GM12878 (cell line): ENCODE results near the gene PERM1.

Source experiments
- CREM ChIP-seq: IDR thresholded peaks from 2 replicates; pipeline ENCODE4 v1.6.1; 2014; ENCODE audit warnings: antibody characterized with exemption, low read depth
- CTCF ChIP-seq, 3 experiments: IDR thresholded peaks in 2 of 3; conservative IDR thresholded peaks in 1 of 3; 2 replicates each; pipeline ENCODE4 v1.5.1; 2011; ENCODE audit warnings: low read depth in 3 of 3, low read length in 3 of 3, mild to moderate bottlenecking in 3 of 3, control low read depth in 2 of 3, moderate library complexity in 2 of 3, inconsistent platforms in 1 of 3, mixed read lengths in 1 of 3; ENCODE audit not compliant: control insufficient read depth in 2 of 3, insufficient read depth in 1 of 3; ENCODE audit errors: extremely low read depth in 1 of 3
- PBX3 ChIP-seq: IDR thresholded peaks from 2 replicates; pipeline ENCODE4 v1.6.1; 2011; ENCODE audit warnings: mild to moderate bottlenecking, low read depth, low read length, moderate library complexity; ENCODE audit not compliant: insufficient replicate concordance
- RELA ChIP-seq: fragments of 450-650 bp; IDR thresholded peaks from 2 replicates; pipeline ENCODE4 v1.8.0; 2014; ENCODE audit warnings: borderline replicate concordance; ENCODE audit not compliant: partially characterized antibody
- REST ChIP-seq: IDR thresholded peaks from 2 replicates; pipeline ENCODE4 v1.6.1; 2012; ENCODE audit warnings: mild to moderate bottlenecking, low read depth, low read length
- TAF1 ChIP-seq: IDR thresholded peaks from 2 replicates; pipeline ENCODE4 v1.6.1; 2011; ENCODE audit warnings: mild to moderate bottlenecking, low read depth, low read length, borderline replicate concordance
- TCF3 ChIP-seq: IDR thresholded peaks from 2 replicates; pipeline ENCODE4 v1.6.1; 2012; ENCODE audit warnings: low read depth, mild to moderate bottlenecking, low read length, borderline replicate concordance; ENCODE audit not compliant: insufficient read depth
- USF1 ChIP-seq: IDR thresholded peaks from 2 replicates; pipeline ENCODE4 v1.6.1; 2011; ENCODE audit warnings: borderline replicate concordance, low read depth, mild to moderate bottlenecking, moderate library complexity, mixed read lengths, low read length; ENCODE audit not compliant: insufficient read depth; ENCODE audit errors: extremely low read length
- YY1 ChIP-seq: IDR thresholded peaks from 2 replicates; pipeline ENCODE4 v1.6.1; 2011; ENCODE audit warnings: low read depth, mild to moderate bottlenecking, low read length

- TF ChIP-seq CTCF (IDR thresholded peaks at IDR 0.05 in 2 of 3, conservative IDR thresholded peaks at IDR 0.05 in 1 of 3; ENCODE audit: control insufficient read depth in 2 of 3, extremely low read depth in 1 of 3, insufficient read depth in 1 of 3, low read depth in 3 of 3, low read length in 3 of 3) (no peak), USF1 (no peak), TAF1 (no peak), TCF3 (no peak), YY1 (no peak), CREM (no peak), RELA (no peak), REST (no peak), PBX3 (no peak)
These were observed 15.7 kb downstream of the PERM1 start, which contains the start of gene PLEKHN1 for GRCh38 chr1:966135-966703.
